Measurements from ENCODE around the gene FBXO45. TPM values are rescaled to one million over a fixed set of nuclear protein-coding genes. Genes with fewer than 3 reads are reported as not detected.
"Not testable (repeated sequence)": the region's sequence is repeated elsewhere in the genome, so short reads cannot be mapped to it uniquely, and the experiment has no call there.

FBXO45 gene
- total RNA-seq, 1 donor from 2014 or later = 12.1 TPM

- ATAC-seq = no peak
Observed at GRCh38 chr3:196557236-196557635, 11.2 kb upstream of the FBXO45 start.

- ATAC-seq = no peak
Observed at GRCh38 chr3:196558476-196558875, 10.0 kb upstream of the FBXO45 start.

GRCh38 chr3:196559826-196560225 is 8.6 kb upstream of the FBXO45 start:
- ATAC-seq = no peak

- ATAC-seq = peak; percentile 29
Observed at GRCh38 chr3:196563721-196564225, 4.7 kb upstream of the FBXO45 start.

GRCh38 chr3:196569003-196569516 is 600 bp downstream of the FBXO45 start:
- ATAC-seq = peak; percentile 54

GRCh38 chr3:196570332-196570731 is 1.9 kb downstream of the FBXO45 start:
- ATAC-seq = not testable (repeated sequence)

GRCh38 chr3:196572389-196572788 is 3.9 kb downstream of the FBXO45 start:
- no peak for ATAC-seq

GRCh38 chr3:196585044-196585757 is 16.7 kb downstream of the FBXO45 start:
- ATAC-seq = no peak

- no peak for ATAC-seq
Observed at GRCh38 chr3:196590279-196590678, 21.8 kb downstream of the FBXO45 start.

GRCh38 chr3:196596355-196596754 is 27.9 kb downstream of the FBXO45 start:
- no peak for ATAC-seq

- ATAC-seq = not testable (repeated sequence)
Observed at GRCh38 chr3:196597971-196598733, 29.7 kb downstream of the FBXO45 start.

GRCh38 chr3:196599734-196600128 is 31.3 kb downstream of the FBXO45 start:
- ATAC-seq = no peak

- ATAC-seq = no peak
Observed at GRCh38 chr3:196600359-196600758, 31.9 kb downstream of the FBXO45 start.

GRCh38 chr3:196602673-196603072 is 34.2 kb downstream of the FBXO45 start:
- ATAC-seq = no peak

- ATAC-seq = no peak
Observed at GRCh38 chr3:196603683-196604082, 35.2 kb downstream of the FBXO45 start.

GRCh38 chr3:196604548-196604947 is 36.1 kb downstream of the FBXO45 start:
- no peak for ATAC-seq

- ATAC-seq = no peak
Observed at GRCh38 chr3:196608693-196609092, 40.2 kb downstream of the FBXO45 start.

GRCh38 chr3:196609343-196609775 is 40.9 kb downstream of the FBXO45 start:
- peak; percentile 98 for ATAC-seq

GRCh38 chr3:196609805-196610515 is 41.5 kb downstream of the FBXO45 start:
- ATAC-seq = peak; percentile 11

GRCh38 chr3:196611761-196612483 is 43.5 kb downstream of the FBXO45 start:
- no peak for ATAC-seq

- ATAC-seq = not testable (repeated sequence)
Observed at GRCh38 chr3:196615234-196615633, 46.8 kb downstream of the FBXO45 start.

GRCh38 chr3:196617256-196617655 is 48.8 kb downstream of the FBXO45 start:
- no peak for ATAC-seq

Data from esophagus mucosa (tissue), 1 donor.